ENCODE measurements around the gene FKTN.
A peak's percentile ranks its signal among the peaks of the same experiment; 100 is the strongest.

Gene FKTN

GRCh38 chr9:105633411-105633810 lies 75.5 kb downstream of the FKTN start:
- DNase-seq = no peak

GRCh38 chr9:105636331-105636730 lies 78.4 kb downstream of the FKTN start:
- DNase-seq = no peak

GRCh38 chr9:105637787-105638395 lies 80.0 kb downstream of the FKTN start:
- DNase-seq = no peak

- DNase-seq = no peak
Measured at GRCh38 chr9:105639936-105640335, 82.0 kb downstream of the FKTN start.

- DNase-seq = no peak
Measured at GRCh38 chr9:105643795-105644194, 85.9 kb downstream of the FKTN start.

GRCh38 chr9:105646879-105647594 lies 89.1 kb downstream of the FKTN start:
- no peak for DNase-seq

GRCh38 chr9:105647595-105648349 lies 89.8 kb downstream of the FKTN start:
- DNase-seq = no peak

GRCh38 chr9:105651806-105652205 lies 93.9 kb downstream of the FKTN start:
- no peak for DNase-seq

GRCh38 chr9:105656131-105656921 lies 98.4 kb downstream of the FKTN start:
- DNase-seq = no peak

- DNase-seq = no peak
Measured at GRCh38 chr9:105658351-105658750, 100.4 kb downstream of the FKTN start.

GRCh38 chr9:105661011-105661410 lies 103.1 kb downstream of the FKTN start:
- no peak for DNase-seq

- no peak for DNase-seq
Measured at GRCh38 chr9:105662184-105663104, 104.5 kb downstream of the FKTN start, which contains the start of gene TAL2. Gene TAL2, plus strand, starts transcription at chr9:105662457. Its CDS starts 40 bp downstream, at chr9:105662497.

GRCh38 chr9:105663914-105664313 lies 106.0 kb downstream of the FKTN start:
- DNase-seq = no peak

- no peak for DNase-seq
Measured at GRCh38 chr9:105667867-105668266, 109.9 kb downstream of the FKTN start.

GRCh38 chr9:105670315-105670714 lies 112.4 kb downstream of the FKTN start:
- no peak for DNase-seq

- DNase-seq = no peak
Measured at GRCh38 chr9:105670775-105671174, 112.8 kb downstream of the FKTN start.

- peak; percentile 63 for DNase-seq
Measured at GRCh38 chr9:105672711-105673234, 114.8 kb downstream of the FKTN start.

GRCh38 chr9:105673850-105674387 lies 116.0 kb downstream of the FKTN start:
- no peak for DNase-seq

GRCh38 chr9:105676351-105676923 lies 118.5 kb downstream of the FKTN start:
- no peak for DNase-seq

GRCh38 chr9:105678163-105678562 lies 120.2 kb downstream of the FKTN start:
- no peak for DNase-seq

- no peak for DNase-seq
Measured at GRCh38 chr9:105678781-105679180, 120.8 kb downstream of the FKTN start.
